ENCODE data around the gene SLC9A7. TPM values are rescaled to one million over a fixed set of nuclear protein-coding genes. Genes with fewer than 3 reads are reported as not detected.

The SLC9A7 gene
- total RNA-seq, 1 donor, result 63.2 TPM

GRCh38 chrX:46695491-46695890, 63.4 kb downstream of the SLC9A7 start:
- DNase-seq (ENCODE audit: low read depth), result no peak
- no peak for TF ChIP-seq CTCF (IDR thresholded peaks at IDR 0.05; ENCODE audit: insufficient read depth, low read length)
- H3K4me3 ChIP-seq (ENCODE audit: low read depth, low read length), result no peak overlapping the region

DNA sequence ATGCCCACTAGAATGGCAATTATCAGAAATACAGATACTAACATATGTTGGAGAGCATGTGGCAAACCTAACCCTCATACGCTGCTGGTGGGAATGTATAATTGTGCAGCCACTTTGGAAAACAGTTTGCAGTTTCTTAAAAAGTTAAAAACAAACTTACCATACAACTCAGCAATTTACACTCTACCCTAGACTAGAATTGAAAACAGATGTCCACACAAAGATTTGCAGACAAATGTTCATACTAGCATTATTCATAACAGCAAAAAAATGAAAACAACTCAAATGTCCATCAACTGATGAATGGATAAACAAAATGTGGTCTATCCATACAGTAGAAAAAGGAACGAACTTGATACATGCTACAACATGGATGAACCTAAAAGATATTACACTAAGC, 64.4 kb downstream of the SLC9A7 start:
- no peak for DNase-seq (ENCODE audit: low read depth)
- TF ChIP-seq CTCF (IDR thresholded peaks at IDR 0.05; ENCODE audit: insufficient read depth, low read length), result no peak

GRCh38 chrX:46693149-46693548, 65.8 kb downstream of the SLC9A7 start:
- no peak for DNase-seq (ENCODE audit: low read depth)

More for the DNA sequence above, 64.4 kb downstream of the SLC9A7 start:
- no peak overlapping the region for H3K4me3 ChIP-seq (ENCODE audit: low read depth, low read length)

DNA sequence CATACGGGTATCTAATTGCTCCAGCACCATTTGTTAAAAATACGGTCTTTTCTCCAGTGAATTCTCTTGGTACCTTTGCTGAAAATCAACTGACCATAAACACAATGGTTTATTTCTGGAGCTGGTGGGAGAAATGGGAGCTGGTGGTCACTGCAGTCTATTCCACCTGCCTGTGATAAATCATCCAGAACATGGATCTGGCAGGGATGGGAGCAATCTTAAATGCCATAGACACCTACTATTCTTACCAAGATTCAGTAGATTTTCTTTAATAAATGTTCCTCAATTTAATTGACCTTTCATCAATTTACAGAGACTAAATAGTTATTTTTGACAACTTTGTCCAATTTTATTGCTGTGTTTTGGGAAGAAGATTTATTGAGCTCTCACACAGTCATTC, 68.1 kb downstream of the SLC9A7 start:
- TF ChIP-seq CTCF (IDR thresholded peaks at IDR 0.05; ENCODE audit: insufficient read depth, low read length), result no peak
- no peak for DNase-seq (ENCODE audit: low read depth)
- H3K4me3 ChIP-seq (ENCODE audit: low read depth, low read length), result no peak overlapping the region

More at GRCh38 chrX:46693149-46693548, 65.8 kb downstream of the SLC9A7 start:
- TF ChIP-seq CTCF (IDR thresholded peaks at IDR 0.05; ENCODE audit: insufficient read depth, low read length), result no peak
- H3K4me3 ChIP-seq (ENCODE audit: low read depth, low read length), result no peak overlapping the region

DNA sequence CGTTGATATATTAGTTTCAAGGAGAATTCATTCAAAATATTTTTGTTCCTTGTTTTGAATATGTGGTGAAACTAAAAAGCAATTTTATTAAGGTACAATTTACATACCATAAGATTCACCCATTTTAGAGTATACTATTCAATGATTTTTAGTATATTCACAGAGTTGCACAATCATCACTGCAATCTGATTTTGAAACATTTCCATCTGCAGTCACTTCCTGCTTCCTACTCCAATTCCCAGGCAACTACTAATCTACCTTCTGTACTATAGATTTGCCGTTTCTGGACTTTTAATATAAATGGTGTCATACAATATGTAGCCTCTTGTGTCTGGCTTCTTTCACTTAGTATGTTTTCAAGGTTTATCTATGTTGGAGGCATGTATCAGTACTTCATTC, 71.3 kb downstream of the SLC9A7 start:
- H3K4me3 ChIP-seq (ENCODE audit: low read depth, low read length), result no peak overlapping the region
- peak; percentile 37 for DNase-seq (ENCODE audit: low read depth)
- no peak for TF ChIP-seq CTCF (IDR thresholded peaks at IDR 0.05; ENCODE audit: insufficient read depth, low read length)

GRCh38 chrX:46686003-46686645, 72.8 kb downstream of the SLC9A7 start:
- peak; percentile 68 for DNase-seq (ENCODE audit: low read depth)
- peak; percentile 74 for TF ChIP-seq CTCF (IDR thresholded peaks at IDR 0.05; ENCODE audit: insufficient read depth, low read length)
- H3K4me3 ChIP-seq (ENCODE audit: low read depth, low read length), result no peak overlapping the region

DNA sequence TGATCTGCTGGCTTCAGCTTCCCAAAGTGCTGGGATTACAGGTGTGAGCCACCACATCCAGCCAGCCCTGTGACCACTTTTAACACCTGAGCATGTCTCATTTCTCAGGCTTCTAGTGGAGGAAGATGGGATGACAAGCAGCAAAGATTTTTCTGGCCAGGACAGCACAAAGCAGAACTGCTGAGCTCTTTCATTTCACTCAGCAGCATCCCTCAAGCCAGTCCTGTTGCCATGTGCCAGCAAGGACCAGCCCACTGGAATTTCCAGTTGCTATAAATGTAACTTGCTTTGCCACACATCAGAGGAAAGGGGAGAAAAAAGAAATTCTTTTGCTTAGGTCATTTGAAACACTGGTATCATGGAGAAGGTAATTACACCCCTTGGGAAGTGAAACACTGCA, 75.9 kb downstream of the SLC9A7 start:
- peak; percentile 39 for DNase-seq (ENCODE audit: low read depth)
- TF ChIP-seq CTCF (IDR thresholded peaks at IDR 0.05; ENCODE audit: insufficient read depth, low read length), result peak; percentile 26
- no peak overlapping the region for H3K4me3 ChIP-seq (ENCODE audit: low read depth, low read length)
